Activated naive CD8-positive, alpha-beta T cell treated with anti-CD3 and anti-CD28 coated beads, Interleukin-2, amount 50 U/mL, for 16 hours (primary cell): Measurements from ENCODE around the gene SUPT4H1.

Experiments used
- DNase-seq: peaks from one replicate; pipeline ENCODE4 v3.0.0-alpha.2; 2020; ENCODE audit warnings: low read depth, low spot score

Gene SUPT4H1

GRCh38 chr17:58380207-58381123 lies 28.5 kb upstream of the SUPT4H1 start:
- no peak for DNase-seq

- no peak for DNase-seq
Observed at GRCh38 chr17:58379511-58379824, 27.5 kb upstream of the SUPT4H1 start.

- no peak for DNase-seq
Observed at GRCh38 chr17:58378733-58379510, 26.9 kb upstream of the SUPT4H1 start.

- no peak for DNase-seq
Observed at GRCh38 chr17:58377661-58378060, 25.7 kb upstream of the SUPT4H1 start.

- no peak for DNase-seq
Observed at GRCh38 chr17:58377093-58377601, 25.1 kb upstream of the SUPT4H1 start.

GRCh38 chr17:58376472-58377000 lies 24.5 kb upstream of the SUPT4H1 start:
- DNase-seq = no peak

- no peak for DNase-seq
Observed at GRCh38 chr17:58375811-58376210, 23.8 kb upstream of the SUPT4H1 start.

- no peak for DNase-seq
Observed at GRCh38 chr17:58375256-58375655, 23.3 kb upstream of the SUPT4H1 start.

- DNase-seq = no peak
Observed at GRCh38 chr17:58373923-58374322, 21.9 kb upstream of the SUPT4H1 start.

GRCh38 chr17:58373003-58373402 lies 21.0 kb upstream of the SUPT4H1 start:
- no peak for DNase-seq

- no peak for DNase-seq
Observed at GRCh38 chr17:58371300-58371950, 19.4 kb upstream of the SUPT4H1 start.

GRCh38 chr17:58370716-58371115 lies 18.7 kb upstream of the SUPT4H1 start:
- no peak for DNase-seq

- no peak for DNase-seq
Observed at GRCh38 chr17:58370309-58370708, 18.3 kb upstream of the SUPT4H1 start.

- no peak for DNase-seq
Observed at GRCh38 chr17:58369214-58370031, 17.4 kb upstream of the SUPT4H1 start.

- no peak for DNase-seq
Observed at GRCh38 chr17:58368860-58369213, 16.8 kb upstream of the SUPT4H1 start.

- DNase-seq = no peak
Observed at GRCh38 chr17:58367461-58367860, 15.5 kb upstream of the SUPT4H1 start.

- DNase-seq = no peak
Observed at GRCh38 chr17:58365980-58366595, 14.1 kb upstream of the SUPT4H1 start.

GRCh38 chr17:58365185-58365979 lies 13.4 kb upstream of the SUPT4H1 start:
- no peak for DNase-seq

GRCh38 chr17:58364270-58364942 lies 12.4 kb upstream of the SUPT4H1 start:
- no peak for DNase-seq
